Non-pigmented ciliary epithelial cell (primary cell): ENCODE measurements around the gene LZTS2.
A peak's percentile ranks its signal among the peaks of the same experiment; 100 is the strongest.

Experiments used
- DNase-seq: peaks from one replicate; pipeline ENCODE4 v3.0.0-alpha.2; 2010; ENCODE audit warnings: low read depth

The LZTS2 gene

GRCh38 chr10:101014966-101015581, 15.5 kb downstream of the LZTS2 start:
- peak; percentile 86 for DNase-seq

- no peak for DNase-seq
Measured at GRCh38 chr10:101015582-101015973, 16.0 kb downstream of the LZTS2 start.

GRCh38 chr10:101016814-101017213, 17.2 kb downstream of the LZTS2 start:
- no peak for DNase-seq

- no peak for DNase-seq
Measured at GRCh38 chr10:101018118-101018599, 18.6 kb downstream of the LZTS2 start.

GRCh38 chr10:101018600-101019439, 19.2 kb downstream of the LZTS2 start:
- DNase-seq, result no peak

- no peak for DNase-seq
Measured at GRCh38 chr10:101019440-101019703, 19.8 kb downstream of the LZTS2 start.

GRCh38 chr10:101020427-101021075, 20.9 kb downstream of the LZTS2 start:
- no peak for DNase-seq

GRCh38 chr10:101021239-101021638, 21.6 kb downstream of the LZTS2 start:
- no peak for DNase-seq

GRCh38 chr10:101021692-101022251, 22.2 kb downstream of the LZTS2 start:
- no peak for DNase-seq

- no peak for DNase-seq
Measured at GRCh38 chr10:101022967-101023705, 23.5 kb downstream of the LZTS2 start.

- DNase-seq, result no peak
Measured at GRCh38 chr10:101027106-101027720, 27.6 kb downstream of the LZTS2 start.

- DNase-seq, result no peak
Measured at GRCh38 chr10:101028446-101029337, 29.1 kb downstream of the LZTS2 start.

GRCh38 chr10:101029520-101030295, 30.1 kb downstream of the LZTS2 start:
- DNase-seq, result no peak

- no peak for DNase-seq
Measured at GRCh38 chr10:101030496-101031127, 31.0 kb downstream of the LZTS2 start.

GRCh38 chr10:101031128-101031795, 31.7 kb downstream of the LZTS2 start, which contains the start of the genes PDZD7 and SFXN3:
PDZD7 (minus strand) TSS chr10:101031129; CDS start chr10:101030219, 910 bp downstream.
SFXN3 (plus strand) TSS chr10:101031234; CDS start chr10:101034695, 3,461 bp downstream.
- DNase-seq, result no peak

GRCh38 chr10:101031796-101032636, 32.4 kb downstream of the LZTS2 start:
- no peak for DNase-seq

GRCh38 chr10:101032637-101033224, 33.1 kb downstream of the LZTS2 start:
- DNase-seq, result peak; percentile 68
